ENCODE data around the gene PVRIG. TPM values are rescaled to one million over a fixed set of nuclear protein-coding genes. Genes with fewer than 3 reads are reported as not detected.
"Not testable (repeated sequence)": the region's sequence is repeated elsewhere in the genome, so short reads cannot be mapped to it uniquely, and the experiment has no call there.

PVRIG gene
- total and polyA plus RNA-seq, 3 donors from 2014 or later = 2.6 to 3.3 (median 3.0) TPM

DNA sequence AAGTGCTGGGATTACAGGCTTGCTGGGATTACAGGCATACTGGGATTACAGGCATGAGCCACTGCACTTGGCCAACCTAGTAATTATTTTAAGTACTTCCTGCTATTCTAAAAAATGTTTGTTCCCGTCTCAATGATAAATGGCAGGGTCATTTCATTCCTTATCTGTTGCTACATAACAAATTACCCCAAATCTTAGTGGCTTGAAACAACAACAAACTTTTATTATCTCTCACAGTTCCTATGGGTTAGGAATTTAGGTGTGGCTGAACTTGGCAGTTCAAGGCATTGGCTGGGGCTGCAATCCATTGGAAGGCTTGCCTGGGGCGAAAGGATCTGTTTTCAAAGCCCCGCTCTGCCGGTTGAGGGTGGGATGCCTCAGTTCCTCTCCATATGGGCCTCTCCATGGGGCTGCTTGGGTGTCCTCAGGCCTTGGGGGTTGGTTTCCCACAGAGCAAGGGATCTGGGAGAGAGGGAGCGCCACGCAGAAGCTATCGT lies 45.0 kb downstream of the PVRIG start:
- H3K27ac ChIP-seq; H3K36me3 ChIP-seq (ENCODE audit: low read depth, missing control alignments); H3K9me3 ChIP-seq; H3K4me1 ChIP-seq; H3K4me3 ChIP-seq; H3K27me3 ChIP-seq; intact Hi-C loops (cut with DNase I; ENCODE audit: low total_unique reads); DNase-seq: not testable (repeated sequence)
- WGBS, 2 donors = 61 to 78% methylated on average over 7 of the region's 7 CpGs

DNA sequence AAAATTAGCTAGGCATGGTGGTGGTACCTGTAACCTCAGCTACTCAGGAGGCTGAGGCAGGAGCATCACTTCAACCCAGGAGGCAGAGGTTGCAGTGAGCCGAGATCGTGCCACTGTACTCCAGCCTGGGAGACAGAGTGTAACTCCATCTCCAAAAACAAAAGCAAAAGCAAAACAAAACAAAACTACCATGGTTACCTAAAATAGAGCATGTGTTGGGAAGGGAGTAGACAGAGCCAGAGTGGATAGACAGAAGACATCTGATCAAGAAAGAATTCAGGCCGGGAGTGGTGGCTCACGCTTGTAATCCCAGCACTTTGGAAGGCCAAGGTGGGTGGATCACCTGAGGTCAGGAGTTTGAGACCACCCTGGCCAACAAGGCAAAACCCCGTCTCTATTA lies 46.1 kb downstream of the PVRIG start:
- intact Hi-C loops (cut with DNase I; ENCODE audit: low total_unique reads); DNase-seq; H3K27me3 ChIP-seq; H3K4me3 ChIP-seq; H3K36me3 ChIP-seq (ENCODE audit: low read depth, missing control alignments); H3K9me3 ChIP-seq; H3K27ac ChIP-seq; H3K4me1 ChIP-seq: not testable (repeated sequence)
- 76 to 81% methylated on average over 5 of the region's 5 CpGs for WGBS, 2 donors

DNA sequence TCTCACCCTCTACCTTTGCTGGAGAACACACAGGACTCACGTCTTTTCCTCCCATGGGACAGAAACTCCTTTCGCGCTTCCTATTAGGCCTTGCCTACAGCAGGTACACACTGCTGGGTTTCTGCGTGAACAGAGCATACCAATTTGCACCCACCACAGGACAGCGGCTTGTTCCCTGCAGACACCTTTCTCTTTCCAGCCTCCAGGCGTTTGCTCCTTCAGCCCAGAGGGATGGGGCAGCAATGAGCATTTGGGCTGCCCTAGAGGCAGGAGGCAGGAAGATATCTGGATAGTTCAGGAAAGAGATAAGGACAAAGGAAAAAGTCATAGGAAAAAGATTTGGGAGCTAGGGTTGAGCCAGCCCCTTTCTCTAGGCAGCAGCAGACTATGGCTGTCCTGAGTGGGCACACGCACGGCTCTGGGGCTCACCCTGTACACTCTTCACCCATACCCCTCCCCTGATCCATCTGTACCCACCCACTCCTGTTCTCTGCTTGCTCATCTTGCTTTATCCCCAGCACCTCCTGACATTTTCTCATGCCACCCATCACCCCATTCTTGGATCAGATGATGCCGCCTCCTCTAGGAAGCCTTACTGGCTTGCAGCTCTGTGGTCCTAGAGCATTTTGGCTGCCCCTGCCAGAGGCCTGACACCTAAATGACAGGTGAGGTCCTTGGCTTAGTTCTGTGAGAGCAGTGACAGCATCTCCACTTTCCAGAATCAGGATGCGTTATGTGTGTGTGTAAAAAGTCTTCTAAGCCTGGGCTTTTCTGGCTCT lies 47.0 kb downstream of the PVRIG start:
- 85 to 88% methylated on average over 10 of the region's 10 CpGs for WGBS, 2 donors
- Histone ChIP-seq H3K36me3 (ENCODE audit: low read depth, missing control alignments) (no peaks in the 10 kb centered on the region), H3K9me3 (no peaks in the 10 kb centered on the region), H3K27me3 (no peaks in the 10 kb centered on the region), H3K27ac (no peak overlapping the region), H3K4me3 (no peak overlapping the region), H3K4me1 (peaks cover 4% of the 10 kb centered on the region)
- DNase-seq = no peak
- TF ChIP-seq, protein P1, sequence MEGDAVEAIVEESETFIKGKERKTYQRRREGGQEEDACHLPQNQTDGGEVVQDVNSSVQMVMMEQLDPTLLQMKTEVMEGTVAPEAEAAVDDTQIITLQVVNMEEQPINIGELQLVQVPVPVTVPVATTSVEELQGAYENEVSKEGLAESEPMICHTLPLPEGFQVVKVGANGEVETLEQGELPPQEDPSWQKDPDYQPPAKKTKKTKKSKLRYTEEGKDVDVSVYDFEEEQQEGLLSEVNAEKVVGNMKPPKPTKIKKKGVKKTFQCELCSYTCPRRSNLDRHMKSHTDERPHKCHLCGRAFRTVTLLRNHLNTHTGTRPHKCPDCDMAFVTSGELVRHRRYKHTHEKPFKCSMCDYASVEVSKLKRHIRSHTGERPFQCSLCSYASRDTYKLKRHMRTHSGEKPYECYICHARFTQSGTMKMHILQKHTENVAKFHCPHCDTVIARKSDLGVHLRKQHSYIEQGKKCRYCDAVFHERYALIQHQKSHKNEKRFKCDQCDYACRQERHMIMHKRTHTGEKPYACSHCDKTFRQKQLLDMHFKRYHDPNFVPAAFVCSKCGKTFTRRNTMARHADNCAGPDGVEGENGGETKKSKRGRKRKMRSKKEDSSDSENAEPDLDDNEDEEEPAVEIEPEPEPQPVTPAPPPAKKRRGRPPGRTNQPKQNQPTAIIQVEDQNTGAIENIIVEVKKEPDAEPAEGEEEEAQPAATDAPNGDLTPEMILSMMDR (IDR thresholded peaks at IDR 0.05) = no peak
- TF ChIP-seq POLR2A (IDR thresholded peaks at IDR 0.05) = no peak
- intact Hi-C loops (cut with DNase I; ENCODE audit: low total_unique reads) = no loop called here

DNA sequence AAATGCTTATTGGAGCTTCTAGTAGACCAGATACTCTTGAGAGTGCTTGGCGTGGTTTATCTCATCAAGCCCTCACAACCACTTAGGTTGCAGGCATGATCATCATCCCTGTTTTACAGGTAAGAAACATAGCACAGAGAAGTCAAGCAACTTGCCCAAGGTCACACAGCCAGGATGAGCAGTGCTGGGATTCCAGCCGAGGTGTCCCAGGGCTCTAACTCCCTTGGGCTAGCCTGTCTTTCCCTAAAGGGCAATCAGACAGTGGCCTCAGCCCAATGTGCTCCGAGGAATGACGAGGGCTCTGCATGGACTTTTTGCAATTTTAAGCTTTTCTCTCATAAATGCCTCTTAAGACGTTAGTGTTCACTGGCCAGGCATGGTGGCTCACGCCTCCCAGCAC lies 47.9 kb downstream of the PVRIG start:
- Histone ChIP-seq H3K27me3 (no peaks in the 10 kb centered on the region), H3K4me3 (no peak overlapping the region), H3K27ac (no peak overlapping the region), H3K9me3 (no peaks in the 10 kb centered on the region), H3K4me1 (peaks cover 4% of the 10 kb centered on the region), H3K36me3 (ENCODE audit: low read depth, missing control alignments) (no peaks in the 10 kb centered on the region)
- DNase-seq = no peak
- no peak for TF ChIP-seq POLR2A (IDR thresholded peaks at IDR 0.05)
- TF ChIP-seq, protein P1 (IDR thresholded peaks at IDR 0.05) = no peak
- 86 to 90% methylated on average over 6 of the region's 6 CpGs for WGBS, 2 donors
- intact Hi-C loops (cut with DNase I; ENCODE audit: low total_unique reads) = no loop called here

DNA sequence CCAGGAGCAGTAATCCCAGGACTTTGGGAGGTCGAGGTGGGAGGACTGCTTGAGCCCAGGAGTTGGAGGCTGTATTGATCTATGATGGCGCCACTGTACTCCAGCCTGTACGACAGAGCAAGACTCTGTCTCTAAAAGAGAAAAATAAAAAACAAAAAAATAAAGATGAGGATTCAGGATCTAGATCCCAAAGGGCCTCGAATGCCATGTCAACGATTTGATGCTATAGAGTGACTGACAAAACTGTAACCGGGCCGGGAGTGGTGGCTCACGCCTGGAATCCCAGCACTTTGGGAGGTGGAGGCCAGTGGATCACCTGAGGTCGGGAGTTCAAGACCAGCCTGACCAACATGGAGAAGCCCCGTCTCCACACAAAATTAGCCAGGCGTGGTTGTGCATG lies 49.1 kb downstream of the PVRIG start:
- H3K27ac ChIP-seq; H3K27me3 ChIP-seq; intact Hi-C loops (cut with DNase I; ENCODE audit: low total_unique reads); H3K36me3 ChIP-seq (ENCODE audit: low read depth, missing control alignments); H3K4me3 ChIP-seq; H3K4me1 ChIP-seq; H3K9me3 ChIP-seq; DNase-seq: not testable (repeated sequence)
- WGBS, 2 donors = 89 to 96% methylated on average over 8 to 11 of the region's 11 CpGs

DNA sequence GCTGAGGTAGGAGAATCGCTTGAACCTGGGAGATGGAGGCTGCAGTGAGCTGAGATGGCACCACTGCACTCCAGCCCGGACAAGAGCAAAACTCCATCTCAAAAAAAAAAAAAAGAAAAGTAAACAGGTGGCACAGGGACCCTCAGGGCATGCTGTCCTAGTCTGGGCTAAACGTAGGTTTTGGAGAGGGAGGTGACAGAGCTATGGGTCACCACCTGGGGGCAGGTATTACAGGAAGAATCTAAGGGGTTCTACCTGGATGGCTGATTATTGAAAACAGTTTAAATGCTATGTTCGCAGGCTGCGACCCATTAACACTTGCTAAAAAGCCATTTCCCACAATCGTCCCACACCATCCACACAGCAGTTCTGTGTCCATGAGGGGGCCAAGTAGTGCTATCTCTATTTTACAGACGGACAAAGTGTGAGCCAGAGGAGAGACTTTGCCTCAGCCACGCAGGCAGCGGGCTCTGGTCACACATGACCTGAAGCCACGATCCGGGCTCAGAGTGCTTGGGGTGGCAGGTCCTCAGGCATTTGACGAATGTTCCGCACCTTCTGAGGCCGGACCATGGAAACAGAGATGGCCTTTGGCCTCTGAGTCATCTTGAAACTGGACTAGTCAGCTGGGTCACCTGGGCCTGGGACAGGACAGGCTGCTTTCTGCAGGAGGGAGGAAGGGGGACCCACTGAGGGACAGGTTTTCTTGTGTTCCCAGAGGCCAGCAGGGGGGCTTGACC lies 49.7 kb downstream of the PVRIG start:
- intact Hi-C loops (cut with DNase I; ENCODE audit: low total_unique reads) = not testable (repeated sequence)

DNA sequence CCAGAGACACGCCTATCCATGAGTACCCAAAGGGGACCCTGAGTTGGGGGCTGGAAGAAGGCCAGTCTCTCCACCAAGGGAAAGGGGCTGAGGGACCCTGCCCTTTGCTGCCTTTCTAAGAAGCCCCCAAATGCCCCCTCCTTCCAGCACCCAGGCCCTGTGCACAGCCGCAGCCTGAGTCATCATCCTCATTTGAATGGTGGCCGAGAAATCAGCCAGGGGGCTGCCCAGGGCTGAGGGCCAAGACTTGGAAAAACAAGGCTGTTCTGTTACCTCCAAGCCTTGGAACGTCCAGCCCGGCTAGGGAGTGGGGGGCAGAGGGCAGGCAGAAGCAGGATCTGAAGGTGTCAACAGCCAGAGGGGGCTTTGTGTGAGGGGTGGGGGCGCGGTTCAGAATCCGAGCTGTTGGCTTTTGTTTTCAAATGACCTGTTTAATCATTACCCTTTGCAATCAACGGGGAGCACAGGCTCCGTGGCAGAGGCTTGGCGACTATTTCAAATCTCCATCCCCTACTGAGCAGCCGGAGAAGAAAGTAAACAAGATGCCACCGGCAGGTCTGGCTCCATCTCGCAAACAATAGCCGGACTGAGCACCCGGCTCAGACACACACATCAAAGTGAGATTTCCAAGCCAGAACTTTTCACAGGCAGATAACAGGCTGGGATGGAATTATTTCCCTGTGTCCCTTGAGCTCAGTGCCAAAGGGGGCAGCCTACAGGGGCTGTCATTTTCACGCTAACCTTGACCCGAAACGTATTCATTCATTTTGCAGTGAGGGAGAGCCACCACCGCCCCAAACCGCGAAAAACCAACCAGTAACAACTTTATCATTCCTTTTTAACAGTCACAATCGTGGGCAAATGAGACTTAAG lies 50.5 kb downstream of the PVRIG start:
- 9 to 18% methylated on average over 14 to 16 of the region's 23 CpGs for WGBS, 2 donors
- intact Hi-C loops (cut with DNase I; ENCODE audit: low total_unique reads); H3K27me3 ChIP-seq; H3K9me3 ChIP-seq; DNase-seq; H3K36me3 ChIP-seq (ENCODE audit: low read depth, missing control alignments); H3K4me1 ChIP-seq: not testable (repeated sequence)
- Histone ChIP-seq H3K4me3 (peak overlapping the region; percentile 70 to 72), H3K27ac (peak overlapping the region; percentile 3 to 55)

More for the DNA sequence above, 49.7 kb downstream of the PVRIG start:
- H3K36me3 ChIP-seq (ENCODE audit: low read depth, missing control alignments); H3K4me1 ChIP-seq; DNase-seq; H3K27me3 ChIP-seq; H3K4me3 ChIP-seq; H3K9me3 ChIP-seq: not testable (repeated sequence)
- H3K27ac ChIP-seq = peak overlapping the region in 1 of 2 donors; percentile 3
- WGBS, 2 donors = 75 to 79% methylated on average over 14 of the region's 14 CpGs

Measured in testis (tissue), 3 donors.